Glutamatergic neuron (in vitro differentiated cells): ENCODE measurements around the gene ERI2. TPM values are rescaled to one million over a fixed set of nuclear protein-coding genes. Genes with fewer than 3 reads are reported as not detected.

Source experiments
- DNase-seq: peaks from one replicate; pipeline ENCODE4 v3.0.0; 2022
- H3K27ac Mint-ChIP-seq: one replicate; pipeline ENCODE4 v1.8.0; 2020; ENCODE audit warnings: mild to moderate bottlenecking, mixed read lengths, inconsistent platforms; ENCODE audit not compliant: unreplicated experiment
- H3K27me3 Mint-ChIP-seq: one replicate; pipeline ENCODE4 v1.8.0; 2020; ENCODE audit warnings: mild to moderate bottlenecking, moderate library complexity, mixed read lengths, inconsistent platforms; ENCODE audit not compliant: unreplicated experiment
- H3K36me3 Mint-ChIP-seq: one replicate; pipeline ENCODE4 v1.8.0; 2020; ENCODE audit warnings: mild to moderate bottlenecking, mixed read lengths, inconsistent platforms; ENCODE audit not compliant: unreplicated experiment
- H3K4me1 Mint-ChIP-seq: one replicate; pipeline ENCODE4 v1.8.0; 2020; ENCODE audit warnings: mild to moderate bottlenecking, low read depth, mixed read lengths, inconsistent platforms; ENCODE audit not compliant: unreplicated experiment
- H3K4me3 Mint-ChIP-seq: one replicate; pipeline ENCODE4 v1.8.0; 2020; ENCODE audit warnings: mild to moderate bottlenecking, mixed read lengths, inconsistent platforms; ENCODE audit not compliant: unreplicated experiment
- H3K9me3 Mint-ChIP-seq: one replicate; pipeline ENCODE4 v1.8.0; 2020; ENCODE audit warnings: mild to moderate bottlenecking, moderate library complexity, mixed read lengths, inconsistent platforms; ENCODE audit not compliant: unreplicated experiment
- long read RNA-seq: library from polyadenylated mRNA; unstranded; transcript quantifications from one replicate; pipeline ENCODE4 v2.0.0, GENCODE V29; 2020; ENCODE audit not compliant: unreplicated experiment
- total RNA-seq: library from RNA; stranded (reverse); fragmentation: NEBNext Ultra II Directional; extraction: Animal tissue kit (Norgen Biotek cat#: 25700); gene quantifications from one replicate; pipeline ENCODE4 v1.2.1, GENCODE V29; 2021; ENCODE audit not compliant: unreplicated experiment
- TF ChIP-seq, protein P1 (sequence below): fragments of 200-600 bp; sonication (generic); IDR thresholded peaks from one replicate; pipeline ENCODE4 v1.5.0; 2021; ENCODE audit not compliant: partially characterized antibody, unreplicated experiment

Gene ERI2
- 14.2 TPM for total RNA-seq
- long read RNA-seq, partial matches to known transcripts: 0 of 3 reads
- long read RNA-seq, other reads (novel, unspliced or antisense): 3 of 3 reads

- Mint-ChIP-seq H3K9me3 (no peaks in the 10 kb centered on the region), H3K27ac (peak within 1 kb of the TSS; percentile 93), H3K4me3 (peak within 1 kb of the TSS; percentile 98), H3K36me3 (no peaks in the 10 kb centered on the region), H3K27me3 (no peaks in the 10 kb centered on the region), H3K4me1 (no peaks in the 10 kb centered on the region)
- peak; percentile 96 for DNase-seq
- TF ChIP-seq, protein P1, sequence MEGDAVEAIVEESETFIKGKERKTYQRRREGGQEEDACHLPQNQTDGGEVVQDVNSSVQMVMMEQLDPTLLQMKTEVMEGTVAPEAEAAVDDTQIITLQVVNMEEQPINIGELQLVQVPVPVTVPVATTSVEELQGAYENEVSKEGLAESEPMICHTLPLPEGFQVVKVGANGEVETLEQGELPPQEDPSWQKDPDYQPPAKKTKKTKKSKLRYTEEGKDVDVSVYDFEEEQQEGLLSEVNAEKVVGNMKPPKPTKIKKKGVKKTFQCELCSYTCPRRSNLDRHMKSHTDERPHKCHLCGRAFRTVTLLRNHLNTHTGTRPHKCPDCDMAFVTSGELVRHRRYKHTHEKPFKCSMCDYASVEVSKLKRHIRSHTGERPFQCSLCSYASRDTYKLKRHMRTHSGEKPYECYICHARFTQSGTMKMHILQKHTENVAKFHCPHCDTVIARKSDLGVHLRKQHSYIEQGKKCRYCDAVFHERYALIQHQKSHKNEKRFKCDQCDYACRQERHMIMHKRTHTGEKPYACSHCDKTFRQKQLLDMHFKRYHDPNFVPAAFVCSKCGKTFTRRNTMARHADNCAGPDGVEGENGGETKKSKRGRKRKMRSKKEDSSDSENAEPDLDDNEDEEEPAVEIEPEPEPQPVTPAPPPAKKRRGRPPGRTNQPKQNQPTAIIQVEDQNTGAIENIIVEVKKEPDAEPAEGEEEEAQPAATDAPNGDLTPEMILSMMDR: peak; percentile 32
Observed at GRCh38 chr16:20806168-20807050, at the start of gene ERI2, which contains the start of gene REXO5. ERI2 (minus strand) TSS chr16:20806472; CDS start chr16:20806430, 42 bp downstream. REXO5 (plus strand) TSS chr16:20806527; CDS start chr16:20806954, 427 bp downstream.

DNA sequence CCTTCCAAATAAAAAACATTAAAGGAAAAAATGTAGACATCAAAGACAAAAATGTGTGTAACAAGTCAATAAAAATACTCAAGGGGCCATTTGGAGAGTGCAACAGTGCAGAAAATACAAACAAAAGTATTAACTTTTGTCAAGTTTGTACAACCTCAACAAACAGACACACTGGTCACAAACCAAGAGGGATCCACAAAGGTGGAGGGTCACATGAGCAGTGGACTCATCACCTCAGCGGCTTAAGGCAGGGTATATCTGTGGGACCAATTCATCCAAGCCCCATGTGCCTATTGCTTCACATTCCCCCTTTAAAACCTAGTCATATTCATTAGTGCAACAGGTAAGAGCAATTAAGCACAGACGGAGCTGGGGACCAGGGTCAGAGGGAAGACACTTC lies 48.7 kb upstream of the ERI2 start:
- no peaks in the 10 kb centered on the region for H3K36me3 Mint-ChIP-seq
- H3K27me3 Mint-ChIP-seq: no peaks in the 10 kb centered on the region
- H3K27ac Mint-ChIP-seq: no peak overlapping the region
- TF ChIP-seq, protein P1: no peak
- no peak overlapping the region for H3K4me3 Mint-ChIP-seq
- DNase-seq: no peak
- peaks cover 14% of the 10 kb centered on the region for H3K4me1 Mint-ChIP-seq
- no peaks in the 10 kb centered on the region for H3K9me3 Mint-ChIP-seq

GRCh38 chr16:20853981-20854620 lies 47.8 kb upstream of the ERI2 start:
- TF ChIP-seq, protein P1: no peak
- no peaks in the 10 kb centered on the region for H3K9me3 Mint-ChIP-seq
- peaks cover 9% of the 10 kb centered on the region for H3K4me1 Mint-ChIP-seq
- H3K4me3 Mint-ChIP-seq: no peak overlapping the region
- DNase-seq: no peak
- H3K36me3 Mint-ChIP-seq: no peaks in the 10 kb centered on the region
- H3K27ac Mint-ChIP-seq: no peak overlapping the region
- H3K27me3 Mint-ChIP-seq: no peaks in the 10 kb centered on the region

GRCh38 chr16:20853143-20853542 lies 46.9 kb upstream of the ERI2 start:
- H3K36me3 Mint-ChIP-seq: no peaks in the 10 kb centered on the region
- H3K4me1 Mint-ChIP-seq: peaks cover 9% of the 10 kb centered on the region
- H3K4me3 Mint-ChIP-seq: no peak overlapping the region
- peak overlapping the region; percentile 55 for H3K27ac Mint-ChIP-seq
- H3K27me3 Mint-ChIP-seq: no peaks in the 10 kb centered on the region
- no peaks in the 10 kb centered on the region for H3K9me3 Mint-ChIP-seq
- no peak for DNase-seq
- TF ChIP-seq, protein P1: no peak
